Sigmoid colon (tissue), 7 donors: Measurements from ENCODE around the gene OR10K2. TPM values are rescaled to one million over a fixed set of nuclear protein-coding genes. Genes with fewer than 3 reads are reported as not detected.

Source experiments
- DNase-seq: peaks from one replicate; pipeline ENCODE4 v3.0.0-alpha.2; 2019
- H3K27ac ChIP-seq, 4 donors: fragments of 200-600 bp; sonication (generic); one replicate each; pipeline ENCODE4 v1.5.1; 2016 to 2019; ENCODE audit warnings: mild to moderate bottlenecking in 1 of 4
- H3K27me3 ChIP-seq, 3 donors: fragments of 200-600 bp; sonication (generic); one replicate each; pipeline ENCODE4 v1.5.1; 2019; ENCODE audit warnings: mild to moderate bottlenecking in 1 of 3
- H3K36me3 ChIP-seq, 4 donors: fragments of 200-600 bp; sonication (generic); one replicate each; pipeline ENCODE4 v1.5.1; 2016 to 2019
- H3K4me1 ChIP-seq, 4 donors: fragments of 200-600 bp; sonication (generic); one replicate each; pipeline ENCODE4 v1.5.1; 2017 to 2019
- H3K4me3 ChIP-seq, 4 donors: fragments of 200-600 bp; sonication (generic); one replicate each; pipeline ENCODE4 v1.5.1; 2017 to 2019; ENCODE audit warnings: mild to moderate bottlenecking in 2 of 4, moderate library complexity in 1 of 4
- H3K9me3 ChIP-seq, 4 donors: fragments of 200-600 bp in 3 of 4; sonication (generic) in 3 of 4; one replicate each; pipeline versions ENCODE4 v1.5.1 to v1.6.1; 2013 to 2019
- CTCF ChIP-seq, 4 experiments: fragments of 450-650 bp in 3 of 4; fragments of 200-600 bp in 1 of 4; IDR thresholded peaks; one replicate each; pipeline ENCODE4 v1.5.1; 2016 to 2019; ENCODE audit warnings: antibody characterized with exemption in 4 of 4, mild to moderate bottlenecking in 3 of 4, moderate library complexity in 2 of 4
- EP300 ChIP-seq, 4 donors: sonication (generic); formaldehyde crosslinking; IDR thresholded peaks; one replicate each; pipeline ENCODE4 v1.6.1; 2017; ENCODE audit warnings: antibody characterized with exemption in 4 of 4
- POLR2A ChIP-seq, 2 donors: fragments of 450-650 bp; IDR thresholded peaks; one replicate each; pipeline ENCODE4 v1.6.1; 2016; ENCODE audit warnings: antibody characterized with exemption in 2 of 2, mild to moderate bottlenecking in 2 of 2, moderate library complexity in 2 of 2
- POLR2AphosphoS5 ChIP-seq, 4 donors: sonication (generic); formaldehyde crosslinking; IDR thresholded peaks; one replicate each; pipeline ENCODE4 v1.6.1; 2017; ENCODE audit warnings: antibody characterized with exemption in 4 of 4
- WGBS, 2 donors: extraction: QIAGEN DNeasy Blood & Tissue Kit; methylation state at CpG; one replicate each; pipeline ENCODE4 v1.1.7; 2013; 5-methylcytosine and 5-hydroxymethylcytosine counted together
- intact Hi-C: fragments of 100-400 bp; cut with DNase I; formaldehyde crosslinking; loops from one replicate; pipeline ENCODE4 v1.15.1; 2023
- polyA plus RNA-seq, 3 donors: library from polyadenylated mRNA; stranded (reverse); fragments of 200-250 nt; gene quantifications; one replicate each; pipeline ENCODE4 v1.2.3, GENCODE V29; 2013
- total RNA-seq, 4 donors: library from RNA; depleted of rRNA; stranded (reverse); fragments of >200 nt; gene quantifications; one replicate each; pipeline ENCODE4 v1.1.0, GENCODE V29; 2016
- donor health status: healthy with polysubstance abuse.
- donor health status: Bipolar disorder and iron deficiency.
- donor health status: healthy.

OR10K2 gene
- total RNA-seq (not detected), polyA plus RNA-seq (not detected)

GRCh38 chr1:158426137-158426536 is at the start of gene OR10K2:
Gene OR10K2 (minus strand): TSS chr1:158426237. CDS start chr1:158420866, 5,371 bp downstream.
- DNase-seq, result no peak
- WGBS, 2 donors, result 83 to 88% methylated on average over 1 of the region's 1 CpG
- Histone ChIP-seq H3K4me3 (no peak within 1 kb of the TSS), H3K4me1 (no peaks in the 10 kb centered on the region), H3K27ac (no peak within 1 kb of the TSS), H3K27me3 (no peaks in the 10 kb centered on the region), H3K36me3 (no peaks in the 10 kb centered on the region), H3K9me3 (no peaks in the 10 kb centered on the region)
- TF ChIP-seq EP300 (IDR thresholded peaks at IDR 0.05), result no peak
- no peak for TF ChIP-seq POLR2A (IDR thresholded peaks at IDR 0.05)
- TF ChIP-seq CTCF (IDR thresholded peaks at IDR 0.05), result no peak
- TF ChIP-seq POLR2AphosphoS5 (IDR thresholded peaks at IDR 0.05), result no peak
- intact Hi-C loops, result no loop called here

GRCh38 chr1:158471920-158472319 is 45.9 kb upstream of the OR10K2 start, which contains the start of gene OR10R2:
Gene OR10R2 (plus strand): TSS chr1:158472220. CDS start chr1:158472326, 106 bp downstream.
- H3K36me3 ChIP-seq, result no peaks in the 10 kb centered on the region
- no peak for DNase-seq
- no peak within 1 kb of the TSS for H3K4me3 ChIP-seq
- no peaks in the 10 kb centered on the region for H3K27me3 ChIP-seq
- no peaks in the 10 kb centered on the region for H3K9me3 ChIP-seq
- no peak for TF ChIP-seq EP300 (IDR thresholded peaks at IDR 0.05)
- TF ChIP-seq POLR2AphosphoS5 (IDR thresholded peaks at IDR 0.05), result no peak
- no peak for TF ChIP-seq POLR2A (IDR thresholded peaks at IDR 0.05)
- TF ChIP-seq CTCF (IDR thresholded peaks at IDR 0.05), result no peak
- no peaks in the 10 kb centered on the region for H3K4me1 ChIP-seq
- intact Hi-C loops, result no loop called here
- H3K27ac ChIP-seq, result no peak within 1 kb of the TSS

GRCh38 chr1:158461534-158461933 is 35.5 kb upstream of the OR10K2 start, which contains the start of gene OR10K1:
Gene OR10K1 (plus strand): TSS chr1:158461834. CDS start chr1:158465562, 3,728 bp downstream.
- no peaks in the 10 kb centered on the region for H3K9me3 ChIP-seq
- DNase-seq, result no peak
- H3K27me3 ChIP-seq, result no peaks in the 10 kb centered on the region
- H3K36me3 ChIP-seq, result no peaks in the 10 kb centered on the region
- 56 to 73% methylated on average over 2 of the region's 2 CpGs for WGBS, 2 donors
- no peak within 1 kb of the TSS for H3K4me3 ChIP-seq
- intact Hi-C loops, result no loop called here
- no peaks in the 10 kb centered on the region for H3K4me1 ChIP-seq
- H3K27ac ChIP-seq, result no peak within 1 kb of the TSS
- TF ChIP-seq POLR2A (IDR thresholded peaks at IDR 0.05) (no peak), POLR2AphosphoS5 (IDR thresholded peaks at IDR 0.05) (no peak), CTCF (IDR thresholded peaks at IDR 0.05) (no peak)

- Histone ChIP-seq H3K4me3 (no peak overlapping the region), H3K27ac (no peak overlapping the region), H3K36me3 (no peaks in the 10 kb centered on the region), H3K9me3 (no peaks in the 10 kb centered on the region), H3K4me1 (no peaks in the 10 kb centered on the region), H3K27me3 (no peaks in the 10 kb centered on the region)
- DNase-seq, result no peak
- intact Hi-C loops, result no loop called here
- no peak for TF ChIP-seq POLR2AphosphoS5 (IDR thresholded peaks at IDR 0.05)
- TF ChIP-seq POLR2A (IDR thresholded peaks at IDR 0.05), result no peak
- no peak for TF ChIP-seq EP300 (IDR thresholded peaks at IDR 0.05)
- TF ChIP-seq CTCF (IDR thresholded peaks at IDR 0.05), result no peak
These were observed 32.2 kb upstream of the OR10K2 start for GRCh38 chr1:158458263-158458662.

GRCh38 chr1:158457246-158457645 is 31.2 kb upstream of the OR10K2 start:
- Histone ChIP-seq H3K27me3 (no peaks in the 10 kb centered on the region), H3K4me1 (no peaks in the 10 kb centered on the region), H3K9me3 (no peaks in the 10 kb centered on the region), H3K36me3 (no peaks in the 10 kb centered on the region), H3K27ac (no peak overlapping the region), H3K4me3 (no peak overlapping the region)
- TF ChIP-seq POLR2AphosphoS5 (IDR thresholded peaks at IDR 0.05), result no peak
- no peak for TF ChIP-seq CTCF (IDR thresholded peaks at IDR 0.05)
- TF ChIP-seq EP300 (IDR thresholded peaks at IDR 0.05), result no peak
- TF ChIP-seq POLR2A (IDR thresholded peaks at IDR 0.05), result no peak
- intact Hi-C loops, result no loop called here
- DNase-seq, result no peak
